GM21526 (cell line): Measurements from ENCODE around the gene NTHL1.

Experiments used
- ATAC-seq: cut with Tn5 transposase; IDR thresholded peaks from one replicate; pipeline ENCODE4 v1.9.1; 2021; ENCODE audit warnings: moderate library complexity; ENCODE audit not compliant: unreplicated experiment, low FRiP score

Gene NTHL1

GRCh38 chr16:2084895-2085625, 37.4 kb upstream of the NTHL1 start:
- ATAC-seq = no peak

- no peak for ATAC-seq
Observed at GRCh38 chr16:2083876-2084780, 36.5 kb upstream of the NTHL1 start.

DNA sequence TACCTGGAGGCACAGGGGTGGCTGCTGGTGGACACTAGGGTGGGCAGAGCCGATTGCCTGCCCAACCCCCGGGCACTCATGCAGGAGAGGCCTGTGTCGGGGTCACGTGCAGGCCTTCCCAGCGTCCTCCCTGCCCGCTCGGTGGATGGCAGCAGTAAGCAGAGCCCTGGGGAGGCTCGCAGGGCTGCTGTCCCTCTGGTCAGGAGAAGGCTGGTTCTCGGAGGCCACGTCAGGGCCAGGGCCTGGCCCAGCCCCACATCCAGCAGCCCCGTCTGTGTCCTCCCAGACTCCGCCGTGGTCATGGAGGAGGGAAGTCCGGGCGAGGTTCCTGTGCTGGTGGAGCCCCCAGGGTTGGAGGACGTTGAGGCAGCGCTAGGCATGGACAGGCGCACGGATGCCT, 35.8 kb upstream of the NTHL1 start:
- no peak for ATAC-seq

- ATAC-seq = no peak
Observed at GRCh38 chr16:2082983-2083364, 35.3 kb upstream of the NTHL1 start.

GRCh38 chr16:2082171-2082982, 34.7 kb upstream of the NTHL1 start:
- ATAC-seq = no peak

- no peak for ATAC-seq
Observed at GRCh38 chr16:2081201-2082084, 33.8 kb upstream of the NTHL1 start.

GRCh38 chr16:2079991-2080390, 32.4 kb upstream of the NTHL1 start:
- ATAC-seq = no peak

DNA sequence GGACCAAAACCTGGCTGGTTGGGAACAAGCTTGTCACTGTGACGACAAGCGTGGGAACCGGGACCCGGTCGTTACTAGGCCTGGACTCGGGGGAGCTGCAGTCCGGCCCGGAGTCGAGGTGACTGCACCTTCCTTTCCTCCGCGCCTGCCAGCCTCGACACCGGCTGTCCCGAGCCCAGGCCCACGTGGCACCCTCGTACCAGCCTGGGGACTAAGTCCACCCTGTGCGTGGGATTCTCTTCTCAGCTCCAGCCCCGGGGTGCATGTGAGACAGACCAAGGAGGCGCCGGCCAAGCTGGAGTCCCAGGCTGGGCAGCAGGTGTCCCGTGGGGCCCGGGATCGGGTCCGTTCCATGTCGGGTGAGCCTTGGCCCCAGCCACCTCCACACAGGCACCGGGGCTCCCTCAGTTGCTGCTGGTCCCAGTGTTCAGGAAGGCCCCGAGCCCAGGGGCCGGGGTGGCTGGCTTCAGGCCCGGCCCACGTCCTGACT, 31.7 kb upstream of the NTHL1 start:
- ATAC-seq = no peak

GRCh38 chr16:2078691-2079090, 31.1 kb upstream of the NTHL1 start:
- no peak for ATAC-seq

- no peak for ATAC-seq
Observed at GRCh38 chr16:2078096-2078495, 30.5 kb upstream of the NTHL1 start.

DNA sequence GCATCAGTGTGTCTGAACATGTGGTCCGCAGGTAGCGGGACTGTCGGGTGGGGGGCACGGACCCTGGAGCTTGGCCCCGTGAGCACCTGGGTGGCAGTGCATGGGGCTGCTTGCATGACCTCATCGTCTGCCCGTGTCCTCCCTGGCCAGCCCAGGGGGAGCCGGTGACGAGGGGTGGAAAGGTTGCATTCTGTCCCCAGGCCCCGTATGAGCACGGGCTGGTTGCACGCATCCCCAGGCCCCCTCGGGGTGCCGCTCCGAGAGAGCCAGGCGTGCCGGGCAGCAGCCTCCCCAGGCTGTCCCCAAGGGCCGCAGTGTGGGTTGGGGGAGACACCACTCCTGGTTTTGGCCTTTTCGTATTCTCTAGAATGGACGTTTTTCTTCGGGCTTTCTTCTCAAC, 30.1 kb upstream of the NTHL1 start:
- no peak for ATAC-seq

- no peak for ATAC-seq
Observed at GRCh38 chr16:2077016-2077415, 29.4 kb upstream of the NTHL1 start.

DNA sequence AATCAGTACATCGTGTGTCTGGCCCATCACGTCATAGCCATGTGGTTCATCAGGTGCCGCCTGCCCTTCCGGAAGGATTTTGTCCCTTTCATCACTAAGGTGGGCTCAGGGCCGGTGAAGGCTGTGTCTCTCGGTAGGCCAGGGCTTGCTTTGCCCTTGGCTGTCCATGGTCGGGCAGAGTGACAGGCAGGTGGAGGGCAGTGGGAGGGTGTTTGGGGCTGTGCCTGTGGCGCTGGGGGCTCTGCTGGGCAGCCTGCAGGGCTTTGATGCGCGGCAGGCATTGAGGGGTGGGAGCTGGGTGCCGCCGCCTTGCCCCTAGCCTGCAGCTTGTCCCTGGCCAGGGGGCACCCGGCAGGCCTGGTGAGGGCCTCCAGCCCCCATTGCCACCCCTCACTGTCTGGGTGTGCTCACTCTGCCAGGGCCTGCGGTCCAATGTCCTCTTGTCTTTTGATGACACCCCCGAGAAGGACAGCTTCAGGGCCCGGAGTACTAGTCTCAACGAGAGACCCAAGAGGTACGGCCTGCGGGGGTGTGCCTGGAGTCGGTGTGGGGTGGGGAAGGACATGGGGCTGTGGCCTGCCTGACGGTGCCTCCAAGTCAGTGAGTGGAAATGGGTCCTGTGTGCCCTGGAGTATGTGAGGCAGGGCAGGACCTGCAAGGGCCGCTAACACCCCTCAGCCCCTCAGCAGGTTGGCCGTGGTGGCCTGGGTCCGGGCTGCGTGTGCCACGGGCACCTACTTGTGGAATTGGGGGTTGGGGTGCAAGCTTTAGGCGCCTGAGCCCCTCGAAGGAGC, 28.6 kb upstream of the NTHL1 start:
- ATAC-seq = no peak

- no peak for ATAC-seq
Observed at GRCh38 chr16:2075631-2076030, 28.0 kb upstream of the NTHL1 start.

DNA sequence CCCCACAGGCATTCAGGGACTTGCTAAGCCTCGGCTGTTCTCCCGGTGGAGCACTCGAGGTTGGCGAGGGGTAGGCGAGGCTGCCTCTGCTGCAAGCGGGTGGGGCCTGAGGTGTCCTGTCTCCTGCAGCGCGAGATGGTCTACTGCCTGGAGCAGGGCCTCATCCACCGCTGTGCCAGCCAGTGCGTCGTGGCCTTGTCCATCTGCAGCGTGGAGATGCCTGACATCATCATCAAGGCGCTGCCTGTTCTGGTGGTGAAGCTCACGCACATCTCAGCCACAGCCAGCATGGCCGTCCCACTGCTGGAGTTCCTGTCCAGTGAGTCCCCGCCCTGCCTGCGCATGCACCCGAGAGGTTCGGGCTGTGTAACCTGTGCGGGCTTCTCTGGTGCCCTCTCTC, 26.4 kb upstream of the NTHL1 start:
- ATAC-seq = no peak

DNA sequence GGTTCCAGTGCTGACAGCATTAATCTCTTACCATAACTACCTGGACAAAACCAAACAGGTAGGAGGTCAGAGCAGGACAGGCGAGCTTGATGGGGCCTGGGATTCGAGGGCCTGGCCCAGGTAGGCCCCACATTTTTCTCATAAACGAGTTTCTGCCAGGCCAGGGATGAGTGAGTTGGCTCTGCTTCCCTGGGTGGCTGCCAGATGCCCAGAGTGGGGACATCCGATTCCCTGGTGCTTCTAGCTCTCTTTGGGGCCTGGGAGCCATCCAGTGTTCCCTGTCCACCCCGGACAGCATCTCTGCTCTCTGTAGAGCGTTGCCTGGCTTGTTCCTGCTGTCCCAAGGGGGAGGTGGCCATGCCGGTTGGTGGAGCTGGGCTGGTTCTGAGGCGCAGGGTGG, 25.3 kb upstream of the NTHL1 start:
- ATAC-seq = no peak

- no peak for ATAC-seq
Observed at GRCh38 chr16:2071454-2072202, 24.0 kb upstream of the NTHL1 start.
